GM23338 (cell line): ENCODE results near the gene WWOX. TPM values are rescaled to one million over a fixed set of nuclear protein-coding genes. Genes with fewer than 3 reads are reported as not detected.

Experiments
- ATAC-seq: fragments of 200-7000 bp; cut with Tn5 transposase; 3 replicates; pipeline ENCODE4 v1.9.1; 2020
- DNase-seq: peaks from one replicate; pipeline ENCODE4 v3.0.0-alpha.2; 2015; ENCODE audit warnings: low spot score
- H2AFZ ChIP-seq: fragments of 200-600 bp; sonication (generic); 2 replicates; pipeline ENCODE4 v1.8.0; 2016; ENCODE audit warnings: antibody characterized with exemption, mild to moderate bottlenecking, moderate library complexity
- H3F3A ChIP-seq: fragments of 200-600 bp; sonication (generic); replicated peaks from 2 replicates; pipeline ENCODE4 v1.8.0; 2017; ENCODE audit warnings: antibody characterized with exemption, mixed run types, low read depth
- H3K27ac ChIP-seq: fragments of 200-600 bp; sonication (generic); 2 replicates; pipeline ENCODE4 v1.6.1; 2016; ENCODE audit warnings: low read depth
- H3K27me3 ChIP-seq: fragments of 200-600 bp; sonication (generic); 2 replicates; pipeline ENCODE4 v1.8.0; 2016; ENCODE audit warnings: mild to moderate bottlenecking, mixed run types, moderate library complexity; ENCODE audit not compliant: insufficient read depth
- H3K36me3 ChIP-seq: fragments of 200-600 bp; sonication (generic); 2 replicates; pipeline ENCODE4 v1.8.0; 2016; ENCODE audit warnings: mild to moderate bottlenecking; ENCODE audit not compliant: insufficient read depth
- H3K4me1 ChIP-seq: fragments of 200-600 bp; sonication (generic); 2 replicates; pipeline ENCODE4 v1.8.0; 2016; ENCODE audit warnings: mild to moderate bottlenecking, moderate library complexity; ENCODE audit not compliant: insufficient read depth
- H3K4me2 ChIP-seq: fragments of 200-600 bp; sonication (generic); 2 replicates; pipeline ENCODE4 v1.7.1; 2017; ENCODE audit warnings: mixed run types
- H3K4me3 ChIP-seq: fragments of 200-600 bp; sonication (generic); 2 replicates; pipeline ENCODE4 v1.6.1; 2016; ENCODE audit warnings: mixed run types
- H3K79me2 ChIP-seq: fragments of 200-600 bp; sonication (generic); replicated peaks from 2 replicates; pipeline ENCODE4 v1.8.0; 2017; ENCODE audit warnings: mild to moderate bottlenecking; ENCODE audit not compliant: insufficient read depth
- H3K9me2 ChIP-seq: fragments of 200-600 bp; sonication (generic); 2 replicates; pipeline ENCODE4 v1.8.0; 2017; ENCODE audit not compliant: insufficient read depth
- H4K20me1 ChIP-seq: fragments of 200-600 bp; sonication (generic); replicated peaks from 2 replicates; pipeline ENCODE4 v1.8.0; 2017; ENCODE audit warnings: mild to moderate bottlenecking; ENCODE audit not compliant: insufficient read depth
- H3K27ac Mint-ChIP-seq: 2 replicates; pipeline ENCODE4 v1.8.0; 2020; ENCODE audit warnings: inconsistent platforms, mild to moderate bottlenecking, moderate library complexity, mixed read lengths
- H3K27me3 Mint-ChIP-seq: 3 replicates; pipeline ENCODE4 v1.8.0; 2022; ENCODE audit warnings: low read depth, mild to moderate bottlenecking, moderate library complexity, mixed read lengths, inconsistent platforms; ENCODE audit not compliant: insufficient read depth, poor library complexity
- H3K36me3 Mint-ChIP-seq: 3 replicates; pipeline ENCODE4 v1.8.0; 2021; ENCODE audit warnings: low read depth, mild to moderate bottlenecking, inconsistent platforms, moderate library complexity, mixed read lengths
- H3K4me1 Mint-ChIP-seq: 3 replicates; pipeline ENCODE4 v1.8.0; 2020; ENCODE audit warnings: mild to moderate bottlenecking, inconsistent platforms, mixed read lengths
- H3K4me3 Mint-ChIP-seq: 3 replicates; pipeline ENCODE4 v1.8.0; 2021; ENCODE audit warnings: moderate library complexity, mild to moderate bottlenecking, inconsistent platforms, mixed read lengths
- H3K9me3 Mint-ChIP-seq: 3 replicates; pipeline ENCODE4 v1.8.0; 2020; ENCODE audit warnings: moderate library complexity, mild to moderate bottlenecking, inconsistent platforms, mixed read lengths
- CREB1 ChIP-seq: fragments of 250-450 bp; sonication (Bioruptor Pico); IDR thresholded peaks from 2 replicates; pipeline ENCODE4 v1.5.0; 2020; ENCODE audit warnings: low read depth, mild to moderate bottlenecking, moderate library complexity
- CTCF ChIP-seq, 2 experiments: fragments of 200-600 bp in 1 of 2; sonication (generic) in 1 of 2; conservative IDR thresholded peaks; 2 replicates each; pipeline versions ENCODE4 v1.5.1 to v1.6.1; 2016 to 2017; ENCODE audit warnings: antibody characterized with exemption in 2 of 2, low read depth in 2 of 2, mild to moderate bottlenecking in 2 of 2, moderate library complexity in 1 of 2
- ETS1 ChIP-seq: IDR thresholded peaks from 2 replicates; pipeline ENCODE4 v1.6.1; 2016; ENCODE audit warnings: antibody characterized with exemption
- EZH2 ChIP-seq: fragments of 200-600 bp; sonication (generic); IDR thresholded peaks from one replicate; pipeline ENCODE4 v1.8.0; 2017; ENCODE audit warnings: antibody characterized with exemption, mild to moderate bottlenecking, low read depth; ENCODE audit not compliant: unreplicated experiment
- EZH2phosphoT487 ChIP-seq: fragments of 200-600 bp; sonication (generic); IDR thresholded peaks from one replicate; pipeline ENCODE4 v1.8.1; 2018; ENCODE audit warnings: antibody characterized with exemption; ENCODE audit not compliant: unreplicated experiment
- JUNB ChIP-seq: IDR thresholded peaks from one replicate; pipeline ENCODE4 v1.6.1; 2016; ENCODE audit warnings: antibody characterized with exemption; ENCODE audit not compliant: unreplicated experiment
- NANOG ChIP-seq: IDR thresholded peaks from 2 replicates; pipeline ENCODE4 v1.6.1; 2016; ENCODE audit warnings: antibody characterized with exemption, borderline replicate concordance
- POLR2AphosphoS5 ChIP-seq: IDR thresholded peaks from 2 replicates; pipeline ENCODE4 v1.6.1; 2016; ENCODE audit warnings: antibody characterized with exemption, low read depth
- REST ChIP-seq: IDR thresholded peaks from one replicate; pipeline ENCODE4 v1.6.1; 2018; ENCODE audit warnings: antibody characterized with exemption; ENCODE audit not compliant: unreplicated experiment
- STAT1 ChIP-seq: IDR thresholded peaks from one replicate; pipeline ENCODE4 v1.6.1; 2016; ENCODE audit warnings: antibody characterized with exemption; ENCODE audit not compliant: unreplicated experiment
- ZNF114 ChIP-seq: fragments of 250-450 bp; sonication (Bioruptor Pico); IDR thresholded peaks from 2 replicates; pipeline ENCODE4 v1.5.0; 2020; ENCODE audit warnings: mild to moderate bottlenecking, moderate library complexity
- polyA plus RNA-seq: library from polyadenylated mRNA; unstranded; fragments of >200 nt; fragmentation: Nextera tagmentation; extraction: Ambion mirVana; gene quantifications from 2 replicates; pipeline ENCODE4 v1.2.1, GENCODE V29; 2016
- total RNA-seq: library from RNA; depleted of rRNA; stranded (reverse); fragments of >200 nt; shearing (Covaris generic); gene quantifications from 2 replicates; pipeline ENCODE4 v1.2.3, GENCODE V29; 2014

Gene WWOX
- total and polyA plus RNA-seq, 2 experiments from 2014 or later: 10.0 to 19.3 TPM

GRCh38 chr16:78177218-78177617 lies 77.8 kb downstream of the WWOX start (continued):
- TF ChIP-seq JUNB: no peak
- no peak for TF ChIP-seq CTCF (conservative IDR thresholded peaks at IDR 0.05; ENCODE audit: low read depth in 2 of 2)
- no peak for TF ChIP-seq EZH2
- no peak for TF ChIP-seq ETS1
- TF ChIP-seq ZNF114 (CRISPR knock-in tag): no peak
- TF ChIP-seq REST: no peak

- no peak overlapping the region for H3K4me2 ChIP-seq
- no peaks in the 10 kb centered on the region for H4K20me1 ChIP-seq
- no peaks in the 10 kb centered on the region for H3K4me1 ChIP-seq
- H3K27ac ChIP-seq: no peak overlapping the region
- no peaks in the 10 kb centered on the region for H3K79me2 ChIP-seq
- H3K36me3 Mint-ChIP-seq: no peaks in the 10 kb centered on the region
- no peak overlapping the region for H3K4me3 Mint-ChIP-seq
- H3K27me3 ChIP-seq: no peaks in the 10 kb centered on the region
- DNase-seq (no peak), ATAC-seq (no peak)
- no peak overlapping the region for H3K27ac Mint-ChIP-seq
- peaks cover 5% of the 10 kb centered on the region; the same call in 2 of the 3 replicates for H3K4me1 Mint-ChIP-seq
- peaks cover 6% of the 10 kb centered on the region; the same call in 1 of the 2 replicates for H3K9me2 ChIP-seq
- no peak overlapping the region for H2AFZ ChIP-seq
- peaks cover 2% of the 10 kb centered on the region for H3K27me3 Mint-ChIP-seq
- H3K4me3 ChIP-seq: no peak overlapping the region
- no peaks in the 10 kb centered on the region for H3K9me3 Mint-ChIP-seq
- H3F3A ChIP-seq: no peaks in the 10 kb centered on the region
- no peaks in the 10 kb centered on the region for H3K36me3 ChIP-seq
- TF ChIP-seq CREB1 (no peak), EZH2 (no peak), CTCF (conservative IDR thresholded peaks at IDR 0.05; ENCODE audit: low read depth in 2 of 2) (no peak), ETS1 (no peak), STAT1 (no peak), NANOG (no peak), POLR2AphosphoS5 (no peak), EZH2phosphoT487 (no peak), REST (no peak), ZNF114 (CRISPR knock-in tag) (no peak)
Observed at GRCh38 chr16:78177987-78178386, 78.5 kb downstream of the WWOX start.
